Fibroblast of villous mesenchyme (primary cell): Measurements from ENCODE around the gene MICAL3. TPM values are rescaled to one million over a fixed set of nuclear protein-coding genes. Genes with fewer than 3 reads are reported as not detected.
A peak's percentile ranks its signal among the peaks of the same experiment; 100 is the strongest.
"Not testable (repeated sequence)": the region's sequence is repeated elsewhere in the genome, so short reads cannot be mapped to it uniquely, and the experiment has no call there.

Experiments
- DNase-seq: peaks from one replicate; pipeline ENCODE4 v3.0.0-alpha.2; 2010; ENCODE audit warnings: low read depth
- H3K4me3 ChIP-seq: 2 replicates; pipeline ENCODE4 v1.5.1; 2011; ENCODE audit warnings: low read depth, mild to moderate bottlenecking, low read length
- CTCF ChIP-seq: IDR thresholded peaks from 2 replicates; pipeline ENCODE4 v1.5.1; 2012; ENCODE audit warnings: low read depth, mild to moderate bottlenecking, low read length; ENCODE audit not compliant: insufficient read depth
- total RNA-seq: library from RNA; depleted of rRNA; stranded (reverse); fragments of >200 nt; gene quantifications from 2 replicates; pipeline ENCODE4 v1.2.3, GENCODE V29; 2012

The MICAL3 gene
- total RNA-seq, 1 donor, result 39.7 TPM

GRCh38 chr22:18001040-18001893, 23.1 kb downstream of the MICAL3 start:
- DNase-seq, result peak; percentile 99
- H3K4me3 ChIP-seq, result peak overlapping the region; percentile 80
- peak; percentile 42 for TF ChIP-seq CTCF

GRCh38 chr22:18000441-18001039, 23.8 kb downstream of the MICAL3 start:
- DNase-seq, result peak; percentile 17
- peak overlapping the region; percentile 80 for H3K4me3 ChIP-seq
- TF ChIP-seq CTCF, result no peak

GRCh38 chr22:17999851-18000250, 24.5 kb downstream of the MICAL3 start:
- TF ChIP-seq CTCF, result no peak
- no peak for DNase-seq
- peak overlapping the region; percentile 80 for H3K4me3 ChIP-seq

- no peak for TF ChIP-seq CTCF
- DNase-seq, result no peak
Measured at GRCh38 chr22:17998913-17999312, 25.4 kb downstream of the MICAL3 start.

GRCh38 chr22:17997456-17997855, 26.9 kb downstream of the MICAL3 start:
- peak; percentile 15 for DNase-seq
- H3K4me3 ChIP-seq, result no peak overlapping the region
- TF ChIP-seq CTCF, result no peak

More at GRCh38 chr22:17998913-17999312, 25.4 kb downstream of the MICAL3 start:
- no peak overlapping the region for H3K4me3 ChIP-seq

GRCh38 chr22:17995256-17995655, 29.1 kb downstream of the MICAL3 start:
- not testable (repeated sequence) for DNase-seq, H3K4me3 ChIP-seq

GRCh38 chr22:17994424-17995108, 29.8 kb downstream of the MICAL3 start:
- no peak for TF ChIP-seq CTCF
- no peak overlapping the region for H3K4me3 ChIP-seq
- no peak for DNase-seq

- not testable (repeated sequence) for DNase-seq
Measured at GRCh38 chr22:17992976-17993375, 31.4 kb downstream of the MICAL3 start.

GRCh38 chr22:17991992-17992391, 32.4 kb downstream of the MICAL3 start:
- not testable (repeated sequence) for H3K4me3 ChIP-seq, DNase-seq

More at GRCh38 chr22:17992976-17993375, 31.4 kb downstream of the MICAL3 start:
- not testable (repeated sequence) for H3K4me3 ChIP-seq
